Trophoblast cell (in vitro differentiated cells and primary cell): ENCODE results near the gene LRBA. TPM values are rescaled to one million over a fixed set of nuclear protein-coding genes. Genes with fewer than 3 reads are reported as not detected.
"Not testable (repeated sequence)": the region's sequence is repeated elsewhere in the genome, so short reads cannot be mapped to it uniquely, and the experiment has no call there.

Source experiments
- DNase-seq, 2 donors: peaks; one replicate each; pipeline ENCODE4 v3.0.0-alpha.2; 2016
- H2AFZ ChIP-seq: 2 replicates; pipeline ENCODE4 v1.6.1; 2013; ENCODE audit warnings: low read length, moderate library complexity, mild to moderate bottlenecking; ENCODE audit not compliant: insufficient read depth, poor library complexity
- H2AK5ac ChIP-seq: 2 replicates; pipeline ENCODE4 v1.6.1; 2013; ENCODE audit warnings: mild to moderate bottlenecking, low read length
- H2BK120ac ChIP-seq: 2 replicates; pipeline ENCODE4 v1.6.1; 2013; ENCODE audit warnings: low read length, mild to moderate bottlenecking, moderate library complexity; ENCODE audit not compliant: insufficient read depth, poor library complexity
- H2BK12ac ChIP-seq: 2 replicates; pipeline ENCODE4 v1.6.1; 2013; ENCODE audit warnings: mild to moderate bottlenecking, low read length, moderate library complexity
- H2BK5ac ChIP-seq: 2 replicates; pipeline ENCODE4 v1.6.1; 2013; ENCODE audit warnings: low read length, low read depth, moderate library complexity, mild to moderate bottlenecking; ENCODE audit not compliant: poor library complexity
- H3K14ac ChIP-seq: 2 replicates; pipeline ENCODE4 v1.6.1; 2013; ENCODE audit warnings: mild to moderate bottlenecking, low read length
- H3K18ac ChIP-seq: 2 replicates; pipeline ENCODE4 v1.6.1; 2013; ENCODE audit warnings: mild to moderate bottlenecking, low read length
- H3K23ac ChIP-seq: 2 replicates; pipeline ENCODE4 v1.6.1; 2013; ENCODE audit warnings: low read length
- H3K27ac ChIP-seq: 2 replicates; pipeline ENCODE4 v1.5.1; 2013; ENCODE audit warnings: low read depth, mild to moderate bottlenecking, inconsistent platforms, low read length, moderate library complexity
- H3K27me3 ChIP-seq: 2 replicates; pipeline ENCODE4 v1.6.1; 2013; ENCODE audit warnings: inconsistent platforms, mild to moderate bottlenecking, low read length, moderate library complexity; ENCODE audit not compliant: insufficient read depth
- H3K36me3 ChIP-seq, 2 experiments: 1 replicate in 1 of 2; 2 replicates in 1 of 2; pipeline ENCODE4 v1.6.1; 2013; ENCODE audit warnings: low read length in 2 of 2, mild to moderate bottlenecking in 2 of 2, moderate library complexity in 1 of 2; ENCODE audit not compliant: insufficient read depth in 2 of 2, control insufficient read depth in 1 of 2
- H3K4ac ChIP-seq: 2 replicates; pipeline ENCODE4 v1.6.1; 2013; ENCODE audit warnings: low read depth, mild to moderate bottlenecking, low read length, moderate library complexity
- H3K4me1 ChIP-seq, 2 experiments: 1 replicate in 1 of 2; 2 replicates in 1 of 2; pipeline ENCODE4 v1.6.1; 2013; ENCODE audit warnings: low read length in 2 of 2, mild to moderate bottlenecking in 2 of 2, moderate library complexity in 1 of 2; ENCODE audit not compliant: insufficient read depth in 2 of 2, control insufficient read depth in 1 of 2
- H3K4me2 ChIP-seq: 2 replicates; pipeline ENCODE4 v1.6.1; 2013; ENCODE audit warnings: inconsistent platforms, mild to moderate bottlenecking, low read length, moderate library complexity
- H3K4me3 ChIP-seq: 2 replicates; pipeline ENCODE4 v1.5.1; 2013; ENCODE audit warnings: mild to moderate bottlenecking, low read depth, low read length, inconsistent platforms
- H3K79me1 ChIP-seq: one replicate; pipeline ENCODE4 v1.6.1; 2013; ENCODE audit warnings: low read length
- H3K79me2 ChIP-seq: 2 replicates; pipeline ENCODE4 v1.6.1; 2013; ENCODE audit warnings: low read length, mild to moderate bottlenecking; ENCODE audit not compliant: control insufficient read depth, insufficient read depth, poor library complexity
- H3K9ac ChIP-seq: 2 replicates; pipeline ENCODE4 v1.6.1; 2013; ENCODE audit warnings: mild to moderate bottlenecking, low read length
- H3K9me3 ChIP-seq: 2 replicates; pipeline ENCODE4 v1.6.1; 2013; ENCODE audit warnings: low read depth, mild to moderate bottlenecking, control low read depth, inconsistent platforms, low read length; ENCODE audit not compliant: insufficient read depth
- H4K12ac ChIP-seq: 2 replicates; pipeline ENCODE4 v1.6.1; 2013; ENCODE audit warnings: low read depth, mild to moderate bottlenecking, low read length, moderate library complexity
- H4K8ac ChIP-seq: 2 replicates; pipeline ENCODE4 v1.6.1; 2013; ENCODE audit warnings: low read depth, mild to moderate bottlenecking, low read length, moderate library complexity
- H4K91ac ChIP-seq: one replicate; pipeline ENCODE4 v1.6.1; 2013; ENCODE audit warnings: low read depth, mild to moderate bottlenecking, low read length, moderate library complexity
- WGBS: extraction: QIAGEN DNeasy Blood & Tissue Kit; methylation state at CpG from one replicate; pipeline ENCODE4 v1.1.7; 2013; ENCODE audit warnings: missing lambda C conversion rate; ENCODE audit not compliant: insufficient read length, insufficient coverage; ENCODE audit errors: extremely low coverage; 5-methylcytosine and 5-hydroxymethylcytosine counted together
- polyA plus RNA-seq: library from polyadenylated mRNA; stranded (reverse); fragments of 200-250 nt; gene quantifications from 2 replicates; pipeline ENCODE4 v1.2.3, GENCODE V29; 2013

Gene LRBA
- 12.4 and 12.6 TPM in 2 replicates for polyA plus RNA-seq

DNA sequence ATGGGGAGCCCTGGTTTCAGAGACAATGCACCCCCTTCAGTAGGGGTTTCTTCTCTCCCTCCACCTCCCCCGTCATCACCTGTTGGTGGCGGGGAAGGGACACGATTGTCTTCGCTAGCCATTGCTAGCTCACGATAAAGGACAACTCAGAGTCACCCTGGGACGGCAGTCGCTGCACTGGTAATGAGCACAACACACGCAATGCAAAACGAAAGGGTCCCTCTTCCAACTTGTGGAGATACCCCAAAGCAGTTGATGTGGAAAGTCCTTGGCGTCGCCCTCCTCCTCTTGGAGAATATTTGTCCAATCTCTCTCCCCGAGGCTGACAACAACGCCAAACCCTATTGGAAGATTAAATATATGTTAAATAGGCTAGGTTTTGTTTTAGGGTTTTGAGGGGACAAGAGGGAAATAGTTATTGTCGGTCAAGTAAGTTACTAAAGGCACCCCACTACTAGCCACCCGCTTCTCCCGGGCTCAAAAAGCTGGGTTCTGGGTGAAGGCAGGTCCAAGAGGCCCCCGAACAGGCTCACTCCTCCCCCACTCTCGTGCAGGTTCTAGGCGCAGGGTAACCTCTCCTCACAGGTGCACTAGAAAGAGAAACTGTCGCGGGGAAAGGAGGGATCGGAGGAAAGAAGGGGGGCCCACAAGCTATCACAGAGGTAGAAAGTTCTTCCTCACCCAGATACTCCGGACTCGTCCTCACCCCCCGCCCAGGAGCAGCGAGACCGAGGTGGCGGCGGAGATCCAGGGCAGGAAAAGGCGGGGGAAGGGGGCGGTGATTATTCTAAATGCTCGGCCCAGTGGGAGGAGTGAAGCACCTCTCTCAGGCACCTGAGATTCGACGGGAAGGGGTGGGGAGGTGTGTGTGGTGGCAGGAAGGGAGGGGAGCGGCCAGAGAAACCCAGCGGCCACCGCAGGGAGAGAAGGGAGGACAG, at the start of gene LRBA:
Gene LRBA, minus strand, starts transcription at position 764 of the 938 bp plus-strand sequence. Its CDS starts 642 bp downstream, at position 122.
- peak within 1 kb of the TSS; percentile 88 for H2BK120ac ChIP-seq
- H2AK5ac ChIP-seq: peak within 1 kb of the TSS; percentile 27
- H4K12ac ChIP-seq: peak within 1 kb of the TSS; percentile 88
- H3K23ac ChIP-seq: no peak within 1 kb of the TSS
- H3K79me2 ChIP-seq: peaks cover 8% of the 10 kb centered on the region
- no peaks in the 10 kb centered on the region for H3K27me3 ChIP-seq
- peak within 1 kb of the TSS; percentile 34 for H2BK12ac ChIP-seq
- no CpG with 5 or more reads among the region's 37 CpGs for WGBS
- no peaks in the 10 kb centered on the region for H3K9me3 ChIP-seq
- H3K79me1 ChIP-seq: peaks cover 13% of the 10 kb centered on the region
- peak within 1 kb of the TSS; percentile 98 for H4K8ac ChIP-seq
- H3K9ac ChIP-seq: peak within 1 kb of the TSS; percentile 90
- peak within 1 kb of the TSS; percentile 94 for H3K4me2 ChIP-seq
- peak within 1 kb of the TSS; percentile 98 for H3K27ac ChIP-seq
- peak within 1 kb of the TSS; percentile 95 for H4K91ac ChIP-seq
- H3K4ac ChIP-seq: peak within 1 kb of the TSS; percentile 76
- DNase-seq: peak; percentile 80 to 83
- peaks cover 0 to 2% of the 10 kb centered on the region in 2 experiments for H3K4me1 ChIP-seq
- H3K4me3 ChIP-seq: peak within 1 kb of the TSS; percentile 99
- H3K36me3 ChIP-seq: no peaks in the 10 kb centered on the region
- peak within 1 kb of the TSS; percentile 98 for H2AFZ ChIP-seq
- H2BK5ac ChIP-seq: peak within 1 kb of the TSS; percentile 95
- H3K14ac ChIP-seq: peak within 1 kb of the TSS; percentile 97
- H3K18ac ChIP-seq: peak within 1 kb of the TSS; percentile 96

GRCh38 chr4:151063143-151063542, 48.1 kb upstream of the LRBA start:
- not testable (repeated sequence) for H3K4ac ChIP-seq, H4K12ac ChIP-seq, H2AFZ ChIP-seq, H3K4me2 ChIP-seq, H3K9me3 ChIP-seq, DNase-seq, H3K14ac ChIP-seq, H2BK5ac ChIP-seq, H3K4me1 ChIP-seq, H4K8ac ChIP-seq, H3K4me3 ChIP-seq, H3K27ac ChIP-seq, H3K18ac ChIP-seq, H3K9ac ChIP-seq, H2BK12ac ChIP-seq, H3K79me2 ChIP-seq, H3K23ac ChIP-seq, H2BK120ac ChIP-seq, H2AK5ac ChIP-seq, H3K36me3 ChIP-seq, H3K27me3 ChIP-seq, H4K91ac ChIP-seq, H3K79me1 ChIP-seq
- WGBS: no CpG with 5 or more reads among the region's 3 CpGs

- no peak overlapping the region for H2BK12ac ChIP-seq
- no peaks in the 10 kb centered on the region for H3K36me3 ChIP-seq
- no peak overlapping the region for H2AK5ac ChIP-seq
- H3K27ac ChIP-seq: no peak overlapping the region
- H3K14ac ChIP-seq: no peak overlapping the region
- H2BK5ac ChIP-seq: no peak overlapping the region
- no peak overlapping the region for H3K23ac ChIP-seq
- H4K91ac ChIP-seq: no peak overlapping the region
- WGBS: no CpG with 5 or more reads among the region's 1 CpG
- H3K79me2 ChIP-seq: no peaks in the 10 kb centered on the region
- no peaks in the 10 kb centered on the region for H3K9me3 ChIP-seq
- H3K9ac ChIP-seq: no peak overlapping the region
- no peaks in the 10 kb centered on the region for H3K79me1 ChIP-seq
- no peak for DNase-seq
- no peak overlapping the region for H3K4ac ChIP-seq
- no peak overlapping the region for H4K8ac ChIP-seq
- H2AFZ ChIP-seq: no peak overlapping the region
- H3K4me3 ChIP-seq: no peak overlapping the region
- no peak overlapping the region for H3K4me2 ChIP-seq
- H2BK120ac ChIP-seq: no peak overlapping the region
- no peak overlapping the region for H3K18ac ChIP-seq
- H3K27me3 ChIP-seq: no peaks in the 10 kb centered on the region
- H4K12ac ChIP-seq: no peak overlapping the region
- no peaks in the 10 kb centered on the region for H3K4me1 ChIP-seq
These were observed 40.5 kb upstream of the LRBA start for GRCh38 chr4:151055539-151055938.

DNA sequence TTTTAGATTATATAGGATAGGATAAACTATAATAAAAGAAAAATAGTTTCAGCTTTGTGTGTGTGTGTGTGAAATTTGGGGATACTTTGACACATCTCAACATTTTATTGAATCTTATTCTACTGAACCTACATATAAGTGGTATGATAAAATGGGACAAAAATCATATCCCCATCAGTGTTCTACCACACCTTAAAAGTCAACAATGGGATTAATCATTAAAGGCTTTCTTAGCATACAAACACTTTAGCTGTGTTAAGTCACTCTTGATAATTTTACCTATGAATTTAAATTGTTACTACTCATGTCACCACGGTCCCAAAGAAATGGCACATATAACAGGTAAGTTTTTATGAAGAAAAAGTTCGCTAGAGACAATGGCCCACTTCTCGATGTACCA, 37.7 kb upstream of the LRBA start:
- no peak overlapping the region for H4K12ac ChIP-seq
- no peaks in the 10 kb centered on the region for H3K36me3 ChIP-seq
- H3K27me3 ChIP-seq: no peaks in the 10 kb centered on the region
- H2BK12ac ChIP-seq: no peak overlapping the region
- H3K9ac ChIP-seq: no peak overlapping the region
- no peak overlapping the region for H3K4me3 ChIP-seq
- no CpG with 5 or more reads among the region's 3 CpGs for WGBS
- DNase-seq: no peak
- H3K4me1 ChIP-seq: peaks cover 2 to 3% of the 10 kb centered on the region in 2 experiments
- no peaks in the 10 kb centered on the region for H3K79me2 ChIP-seq
- no peak overlapping the region for H2BK120ac ChIP-seq
- no peaks in the 10 kb centered on the region for H3K9me3 ChIP-seq
- H2AK5ac ChIP-seq: no peak overlapping the region
- no peak overlapping the region for H3K4me2 ChIP-seq
- H3K79me1 ChIP-seq: no peaks in the 10 kb centered on the region
- no peak overlapping the region for H3K27ac ChIP-seq
- H2BK5ac ChIP-seq: no peak overlapping the region
- H3K4ac ChIP-seq: no peak overlapping the region
- H4K8ac ChIP-seq: no peak overlapping the region
- no peak overlapping the region for H4K91ac ChIP-seq
- H3K14ac ChIP-seq: no peak overlapping the region
- no peak overlapping the region for H3K18ac ChIP-seq
- H2AFZ ChIP-seq: no peak overlapping the region
- H3K23ac ChIP-seq: no peak overlapping the region
